HepG2 (cell line): Measurements from ENCODE around the gene DNMT1.

ENCODE experiments used
- FIP1L1 ChIP-seq: fragments of 200-400 bp; formaldehyde crosslinking; IDR thresholded peaks from 2 replicates; pipeline ENCODE4 v1.6.1; 2018; ENCODE audit warnings: low read depth, mild to moderate bottlenecking, low read length, moderate library complexity, borderline replicate concordance; ENCODE audit not compliant: insufficient read depth
- REST ChIP-seq, 2 experiments: IDR thresholded peaks; 2 replicates each; pipeline ENCODE4 v1.6.1; 2011 to 2012; ENCODE audit warnings: low read length in 2 of 2, borderline replicate concordance in 1 of 2, low read depth in 1 of 2, mild to moderate bottlenecking in 1 of 2, moderate library complexity in 1 of 2

- TF ChIP-seq REST (IDR thresholded peaks at IDR 0.05; ENCODE audit: borderline replicate concordance in 1 of 2, low read depth in 1 of 2, low read length in 2 of 2): no peak
- TF ChIP-seq FIP1L1: no peak
Measured at GRCh38 chr19:10211691-10212090, 16.9 kb upstream of the DNMT1 start.
